IMR-90 (cell line): ENCODE measurements around the gene SNRK. TPM values are rescaled to one million over a fixed set of nuclear protein-coding genes. Genes with fewer than 3 reads are reported as not detected.

Source experiments
- ATAC-seq: fragments of 200-7000 bp; cut with Tn5 transposase; 2 replicates; pipeline ENCODE4 v1.9.1; 2020; ENCODE audit warnings: low read depth, mild to moderate bottlenecking, moderate library complexity
- BruUV-seq: library from RNA; stranded (reverse); fragments of 400-500 nt; replicated peaks from 2 replicates; lab custom pipeline; 2021; lab: Mats Ljungman, UMichigan
- CTCF ChIA-PET: fragments of 300-600 bp; formaldehyde crosslinking; extraction: SDS; loops from one replicate; lab custom pipeline; 2021; ENCODE audit warnings: antibody characterized with exemption; lab: Yijun Ruan, JAX
- POLR2A ChIA-PET: fragments of 300-600 bp; sonication (Branson Sonifier 250); formaldehyde crosslinking; loops from one replicate; lab custom pipeline; 2022; ENCODE audit warnings: antibody characterized with exemption; ENCODE audit not compliant: unreplicated experiment; lab: Charles Lee
- DNase-seq: peaks from one replicate; pipeline ENCODE4 v3.0.0; 2013
- H2AFZ ChIP-seq: replicated peaks from 2 replicates; pipeline ENCODE3; 2013; ENCODE audit warnings: low read length, mild to moderate bottlenecking; ENCODE audit not compliant: poor library complexity
- H2AK5ac ChIP-seq: 2 replicates; pipeline ENCODE4 v1.6.1; 2013; ENCODE audit warnings: low read depth, low read length, inconsistent platforms
- H2AK9ac ChIP-seq: replicated peaks from 2 replicates; pipeline ENCODE3; 2013; ENCODE audit warnings: mild to moderate bottlenecking, low read depth, low read length, moderate library complexity; ENCODE audit not compliant: poor library complexity
- H2BK120ac ChIP-seq: 2 replicates; pipeline ENCODE4 v1.6.1; 2013; ENCODE audit warnings: low read depth, low read length, inconsistent platforms
- H2BK15ac ChIP-seq: 3 replicates; pipeline ENCODE4 v1.6.1; 2013; ENCODE audit warnings: low read depth, low read length, inconsistent platforms
- H2BK20ac ChIP-seq: 2 replicates; pipeline ENCODE4 v1.6.1; 2013; ENCODE audit warnings: low read depth, mild to moderate bottlenecking, inconsistent platforms, low read length, moderate library complexity
- H2BK5ac ChIP-seq: 2 replicates; pipeline ENCODE4 v1.6.1; 2013; ENCODE audit warnings: mild to moderate bottlenecking, low read depth, low read length, inconsistent platforms; ENCODE audit not compliant: poor library complexity, severe bottlenecking
- H3K14ac ChIP-seq: replicated peaks from 2 replicates; pipeline ENCODE4 v1.6.1; 2013; ENCODE audit warnings: low read depth, low read length, inconsistent platforms
- H3K18ac ChIP-seq: 2 replicates; pipeline ENCODE4 v1.6.1; 2013; ENCODE audit warnings: low read depth, low read length, control low read depth
- H3K23ac ChIP-seq: 2 replicates; pipeline ENCODE4 v1.6.1; 2013; ENCODE audit warnings: low read depth, low read length, inconsistent platforms
- H3K27ac ChIP-seq: 2 replicates; pipeline ENCODE4 v1.5.1; 2013; ENCODE audit warnings: mild to moderate bottlenecking, control low read depth, low read length; ENCODE audit not compliant: insufficient read depth
- H3K27me3 ChIP-seq: 2 replicates; pipeline ENCODE4 v1.6.1; 2013; ENCODE audit warnings: low read length; ENCODE audit not compliant: control insufficient read depth, insufficient read depth
- H3K36me3 ChIP-seq: 2 replicates; pipeline ENCODE4 v1.6.1; 2013; ENCODE audit warnings: low read length, mixed read lengths; ENCODE audit not compliant: control insufficient read depth, insufficient read depth
- H3K4ac ChIP-seq: 2 replicates; pipeline ENCODE4 v1.6.1; 2013; ENCODE audit warnings: low read depth, low read length, inconsistent platforms
- H3K4me1 ChIP-seq: 2 replicates; pipeline ENCODE4 v1.6.1; 2013; ENCODE audit warnings: low read length, mixed read lengths; ENCODE audit not compliant: control insufficient read depth, insufficient read depth
- H3K4me2 ChIP-seq: 2 replicates; pipeline ENCODE4 v1.6.1; 2013; ENCODE audit warnings: low read depth, mild to moderate bottlenecking, control low read depth, low read length, moderate library complexity
- H3K4me3 ChIP-seq: 2 replicates; pipeline ENCODE4 v1.5.1; 2013; ENCODE audit warnings: low read depth, mild to moderate bottlenecking, control low read depth, low read length, moderate library complexity; ENCODE audit not compliant: insufficient read depth
- H3K56ac ChIP-seq: 2 replicates; pipeline ENCODE4 v1.6.1; 2013; ENCODE audit warnings: low read length, inconsistent platforms; ENCODE audit not compliant: insufficient read depth; ENCODE audit errors: extremely low read depth
- H3K79me1 ChIP-seq, 2 experiments: 2 replicates each; pipeline ENCODE4 v1.6.1; 2013; ENCODE audit warnings: low read length in 2 of 2, inconsistent platforms in 1 of 2, low read depth in 1 of 2
- H3K9ac ChIP-seq: 2 replicates; pipeline ENCODE4 v1.6.1; 2013; ENCODE audit warnings: low read depth, low read length, control low read depth
- H3K9me1 ChIP-seq: 2 replicates; pipeline ENCODE4 v1.6.1; 2013; ENCODE audit warnings: low read length, inconsistent platforms; ENCODE audit not compliant: insufficient read depth
- H3K9me3 ChIP-seq: 2 replicates; pipeline ENCODE4 v1.6.1; 2013; ENCODE audit warnings: low read length; ENCODE audit not compliant: control insufficient read depth, insufficient read depth
- H4K20me1 ChIP-seq: 2 replicates; pipeline ENCODE4 v1.6.1; 2013; ENCODE audit warnings: low read length, inconsistent platforms; ENCODE audit not compliant: insufficient read depth
- H4K5ac ChIP-seq: 2 replicates; pipeline ENCODE4 v1.6.1; 2013; ENCODE audit warnings: mild to moderate bottlenecking, low read depth, low read length, control low read depth
- H4K8ac ChIP-seq, 2 experiments: 2 replicates each; pipeline ENCODE4 v1.6.1; 2013; ENCODE audit warnings: low read depth in 2 of 2, low read length in 2 of 2, control low read depth in 1 of 2, inconsistent platforms in 1 of 2
- H4K91ac ChIP-seq: 2 replicates; pipeline ENCODE4 v1.6.1; 2013; ENCODE audit warnings: low read depth, low read length, inconsistent platforms; ENCODE audit not compliant: insufficient read depth
- RFX5 ChIP-seq: IDR thresholded peaks from 2 replicates; pipeline ENCODE4 v1.8.0; 2012; ENCODE audit warnings: low read depth, mild to moderate bottlenecking, low read length, moderate library complexity
- WGBS, 2 experiments: methylation state at CpG; one replicate each; pipeline versions ENCODE4 v1.1.5 to v1.1.7; 2013; ENCODE audit warnings: missing lambda C conversion rate in 2 of 2; ENCODE audit not compliant: insufficient read length in 1 of 2; ENCODE audit errors: extremely low coverage in 2 of 2; 5-methylcytosine and 5-hydroxymethylcytosine counted together
- dilution Hi-C: fragments of 300-500 bp; cut with HindIII; formaldehyde crosslinking; loops from one replicate; pipeline ENCODE4 v1.14.3; 2018; ENCODE audit warnings: low sequenced_read_pairs; ENCODE audit not compliant: unreplicated experiment
- in situ Hi-C: fragments of 300-500 bp; cut with MboI; formaldehyde crosslinking; loops from 3 replicates; pipeline ENCODE4 v1.14.3; 2019; ENCODE audit warnings: low sequenced_read_pairs, inconsistent platforms, mixed read lengths
- intact Hi-C: fragments of 100-400 bp; cut with micrococcal nuclease; formaldehyde crosslinking; loops from 2 replicates; pipeline ENCODE4 v1.10.0; 2022
- polyA plus RNA-seq, 3 experiments: library from polyadenylated mRNA; depleted of rRNA; stranded (reverse); fragments of >200 nt; gene quantifications; 2 replicates each; pipeline ENCODE4 v1.2.3, GENCODE V29; 2012; ENCODE audit warnings: low replicate concordance in 1 of 3
- total RNA-seq: library from RNA; depleted of rRNA; stranded (reverse); fragments of >200 nt; gene quantifications from 2 replicates; pipeline ENCODE4 v1.2.3, GENCODE V29; 2012

Gene SNRK
- total and polyA plus RNA-seq, 2 of the 4 experiments (the other 2 are of a cell fraction): 4.7 to 23.1 TPM

- Histone ChIP-seq H3K4me2 (no peak overlapping the region), H3K23ac (no peak overlapping the region), H3K27me3 (no peaks in the 10 kb centered on the region), H2BK15ac (no peak overlapping the region), H2BK20ac (no peak overlapping the region), H2AK5ac (no peak overlapping the region), H3K9me3 (no peaks in the 10 kb centered on the region), H3K56ac (no peak overlapping the region), H3K9ac (no peak overlapping the region), H4K8ac (no peak overlapping the region), H3K4ac (no peak overlapping the region), H4K20me1 (no peaks in the 10 kb centered on the region), H3K14ac (no peak overlapping the region), H2AK9ac (no peak overlapping the region), H3K4me3 (no peak overlapping the region), H2AFZ (no peak overlapping the region), H2BK120ac (no peak overlapping the region), H3K18ac (no peak overlapping the region), H4K5ac (no peak overlapping the region), H3K36me3 (peaks cover 39% of the 10 kb centered on the region), H2BK5ac (no peak overlapping the region), H3K79me1 (peaks cover 10 to 45% of the 10 kb centered on the region in 2 experiments), H3K27ac (no peak overlapping the region), H3K9me1 (peaks cover 6% of the 10 kb centered on the region; the same call in 1 of the 2 replicates), H3K4me1 (peaks cover 2% of the 10 kb centered on the region), H4K91ac (no peak overlapping the region)
- 80% methylated on average over 1 of the region's 6 CpGs; no CpG with 5 or more reads in 1 of the 2 experiments for WGBS, 2 experiments
- intact Hi-C loops: no loop called here
- ATAC-seq (peak; percentile 92), DNase-seq (peak; percentile 69)
- CTCF ChIA-PET: no interaction called here
- dilution Hi-C loops: no loop called here
- no TSS peak for BruUV-seq
- no peak for TF ChIP-seq RFX5
- in situ Hi-C loops: no loop called here
- POLR2A ChIA-PET: no interaction called here
These were observed 59.5 kb downstream of the SNRK start for GRCh38 chr3:43345877-43346276.
